Sigmoid colon (tissue), 3 donors: Measurements from ENCODE around the gene MR1.

Source experiments
- POLR2A ChIP-seq, 2 donors: fragments of 450-650 bp; IDR thresholded peaks; one replicate each; pipeline ENCODE4 v1.6.1; 2016; ENCODE audit warnings: antibody characterized with exemption in 2 of 2, mild to moderate bottlenecking in 2 of 2, moderate library complexity in 2 of 2
- TF ChIP-seq, protein P1 (sequence below), 4 experiments: fragments of 450-650 bp in 3 of 4; fragments of 200-600 bp in 1 of 4; IDR thresholded peaks; one replicate each; pipeline ENCODE4 v1.5.1; 2016 to 2019; ENCODE audit warnings: antibody characterized with exemption in 4 of 4, mild to moderate bottlenecking in 3 of 4, moderate library complexity in 2 of 4

DNA sequence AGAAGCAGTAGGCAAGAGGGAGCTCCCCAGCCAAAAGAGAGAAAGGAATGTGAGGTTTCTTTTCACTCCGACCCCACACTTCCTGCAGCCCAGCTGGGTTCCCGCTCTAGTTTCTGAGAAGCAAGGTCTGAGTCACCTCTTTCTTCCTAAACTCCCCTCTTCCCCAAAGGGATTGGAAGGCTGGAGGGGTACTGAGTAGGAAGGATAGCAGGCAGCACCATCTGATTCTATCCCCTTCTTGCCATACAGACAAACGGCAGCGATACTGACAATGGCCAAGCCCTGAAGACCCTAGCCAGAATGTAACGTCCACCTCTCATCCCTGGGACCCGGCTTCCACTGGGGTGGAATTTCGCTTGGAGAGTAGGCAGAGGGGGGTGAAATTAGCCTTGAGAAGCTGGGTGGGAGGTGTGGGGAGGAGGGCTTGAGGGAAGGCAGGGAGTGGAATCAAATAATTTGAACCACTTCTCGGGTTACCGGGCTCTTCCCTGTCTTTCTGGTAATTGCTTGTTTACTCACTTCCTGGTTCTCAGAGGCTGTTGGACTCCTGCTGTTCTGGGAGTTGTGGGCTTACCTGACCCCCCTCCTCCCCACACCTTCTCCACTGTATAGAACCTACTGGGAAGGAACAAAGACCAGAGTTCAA lies 67.9 kb downstream of the MR1 start:
- no peak for TF ChIP-seq POLR2A (IDR thresholded peaks at IDR 0.05)
- TF ChIP-seq, protein P1, sequence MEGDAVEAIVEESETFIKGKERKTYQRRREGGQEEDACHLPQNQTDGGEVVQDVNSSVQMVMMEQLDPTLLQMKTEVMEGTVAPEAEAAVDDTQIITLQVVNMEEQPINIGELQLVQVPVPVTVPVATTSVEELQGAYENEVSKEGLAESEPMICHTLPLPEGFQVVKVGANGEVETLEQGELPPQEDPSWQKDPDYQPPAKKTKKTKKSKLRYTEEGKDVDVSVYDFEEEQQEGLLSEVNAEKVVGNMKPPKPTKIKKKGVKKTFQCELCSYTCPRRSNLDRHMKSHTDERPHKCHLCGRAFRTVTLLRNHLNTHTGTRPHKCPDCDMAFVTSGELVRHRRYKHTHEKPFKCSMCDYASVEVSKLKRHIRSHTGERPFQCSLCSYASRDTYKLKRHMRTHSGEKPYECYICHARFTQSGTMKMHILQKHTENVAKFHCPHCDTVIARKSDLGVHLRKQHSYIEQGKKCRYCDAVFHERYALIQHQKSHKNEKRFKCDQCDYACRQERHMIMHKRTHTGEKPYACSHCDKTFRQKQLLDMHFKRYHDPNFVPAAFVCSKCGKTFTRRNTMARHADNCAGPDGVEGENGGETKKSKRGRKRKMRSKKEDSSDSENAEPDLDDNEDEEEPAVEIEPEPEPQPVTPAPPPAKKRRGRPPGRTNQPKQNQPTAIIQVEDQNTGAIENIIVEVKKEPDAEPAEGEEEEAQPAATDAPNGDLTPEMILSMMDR (IDR thresholded peaks at IDR 0.05): no peak
